ENCODE data around the gene CXCR2.
"Not testable (repeated sequence)": the region's sequence is repeated elsewhere in the genome, so short reads cannot be mapped to it uniquely, and the experiment has no call there.

The CXCR2 gene

GRCh38 chr2:218130822-218131221, 5.0 kb downstream of the CXCR2 start:
- no peak for DNase-seq

GRCh38 chr2:218137514-218137913, 11.7 kb downstream of the CXCR2 start:
- no peak for DNase-seq

GRCh38 chr2:218138047-218138446, 12.2 kb downstream of the CXCR2 start:
- DNase-seq: no peak

GRCh38 chr2:218145124-218145523, 19.3 kb downstream of the CXCR2 start:
- no peak for DNase-seq

- DNase-seq: no peak
These were observed 20.2 kb downstream of the CXCR2 start for GRCh38 chr2:218146056-218146455.

GRCh38 chr2:218149098-218149497, 23.3 kb downstream of the CXCR2 start:
- no peak for DNase-seq

GRCh38 chr2:218149848-218150440, 24.1 kb downstream of the CXCR2 start:
- DNase-seq: no peak

GRCh38 chr2:218152172-218152571, 26.3 kb downstream of the CXCR2 start:
- no peak for DNase-seq

- DNase-seq: no peak
These were observed 26.9 kb downstream of the CXCR2 start for GRCh38 chr2:218152777-218153176.

- no peak for DNase-seq
These were observed 30.2 kb downstream of the CXCR2 start for GRCh38 chr2:218155953-218156479.

- no peak for DNase-seq
These were observed 35.8 kb downstream of the CXCR2 start for GRCh38 chr2:218161644-218162043.

- DNase-seq: no peak
These were observed 37.0 kb downstream of the CXCR2 start for GRCh38 chr2:218162814-218163213.

- DNase-seq: peak; percentile 14
These were observed 41.0 kb downstream of the CXCR2 start, which contains the start of gene CXCR1 for GRCh38 chr2:218166791-218167190. Gene CXCR1 (minus strand): TSS chr2:218166962. CDS start chr2:218165211, 1,751 bp downstream.

- DNase-seq: no peak
These were observed 42.2 kb downstream of the CXCR2 start for GRCh38 chr2:218168016-218168415.

- peak; percentile 74 for DNase-seq
These were observed 43.0 kb downstream of the CXCR2 start for GRCh38 chr2:218168635-218169462.

- DNase-seq: no peak
These were observed 44.1 kb downstream of the CXCR2 start for GRCh38 chr2:218169757-218170546.

GRCh38 chr2:218171744-218172143, 45.9 kb downstream of the CXCR2 start:
- not testable (repeated sequence) for DNase-seq

GRCh38 chr2:218172845-218173244, 47.0 kb downstream of the CXCR2 start:
- DNase-seq: no peak

- DNase-seq: no peak
These were observed 54.0 kb downstream of the CXCR2 start for GRCh38 chr2:218179782-218180181.

- no peak for DNase-seq
These were observed 54.8 kb downstream of the CXCR2 start for GRCh38 chr2:218180467-218181114.

GRCh38 chr2:218184331-218184730, 58.5 kb downstream of the CXCR2 start:
- DNase-seq: no peak

GRCh38 chr2:218186355-218186766, 60.5 kb downstream of the CXCR2 start:
- peak; percentile 70 for DNase-seq

All from stimulated activated CD4-positive, alpha-beta T cell treated with anti-CD3 and anti-CD28 coated beads, Interleukin-4, amount 100 ng/mL, for 24 hours (primary cell).